GM10266 (cell line): ENCODE results near the gene PCSK5.
"Not testable (repeated sequence)": the region's sequence is repeated elsewhere in the genome, so short reads cannot be mapped to it uniquely, and the experiment has no call there.

Experiments used
- DNase-seq: peaks from one replicate; pipeline ENCODE4 v3.0.0; 2012; ENCODE audit errors: extremely low spot score
- CTCF ChIP-seq: IDR thresholded peaks from 2 replicates; pipeline ENCODE4 v1.5.1; 2012; ENCODE audit warnings: mild to moderate bottlenecking, low read depth; ENCODE audit not compliant: control insufficient read depth, insufficient read depth; ENCODE audit errors: missing control alignments

The PCSK5 gene

GRCh38 chr9:76353280-76353679, 462.8 kb downstream of the PCSK5 start:
- no peak for DNase-seq
- no peak for TF ChIP-seq CTCF

GRCh38 chr9:76354221-76354620, 463.7 kb downstream of the PCSK5 start:
- DNase-seq, result no peak
- no peak for TF ChIP-seq CTCF

GRCh38 chr9:76355886-76356285, 465.4 kb downstream of the PCSK5 start:
- DNase-seq, result no peak
- TF ChIP-seq CTCF, result no peak

GRCh38 chr9:76357555-76357954, 467.1 kb downstream of the PCSK5 start:
- DNase-seq, result no peak
- no peak for TF ChIP-seq CTCF

GRCh38 chr9:76358628-76359280, 468.3 kb downstream of the PCSK5 start:
- no peak for TF ChIP-seq CTCF
- DNase-seq, result no peak

GRCh38 chr9:76359365-76359764, 468.9 kb downstream of the PCSK5 start:
- no peak for DNase-seq
- TF ChIP-seq CTCF, result no peak

GRCh38 chr9:76359766-76360165, 469.3 kb downstream of the PCSK5 start:
- no peak for TF ChIP-seq CTCF
- DNase-seq, result no peak

- DNase-seq, result not testable (repeated sequence)
Observed at GRCh38 chr9:76362332-76363031, 472.0 kb downstream of the PCSK5 start.
